ENCODE results near the gene HIGD2B. TPM values are rescaled to one million over a fixed set of nuclear protein-coding genes. Genes with fewer than 3 reads are reported as not detected.
"Not testable (repeated sequence)": the region's sequence is repeated elsewhere in the genome, so short reads cannot be mapped to it uniquely, and the experiment has no call there.

Gene HIGD2B
- total and polyA plus RNA-seq, 2 experiments from 2014 or later = not detected

- not testable (repeated sequence) for H3K9me3 ChIP-seq (ENCODE audit: low read depth); H3K36me3 ChIP-seq; H3K27me3 ChIP-seq; H3K4me1 ChIP-seq (ENCODE audit: low read depth); H3K27ac ChIP-seq
- peak; percentile 83 to 89 for DNase-seq (ENCODE audit: low read depth in 1 of 2, low spot score in 1 of 2)
- peak overlapping the region; percentile 27 for H3K4me3 ChIP-seq
These were observed 49.3 kb downstream of the HIGD2B start for GRCh38 chr15:72636519-72637282.

GRCh38 chr15:72629068-72629570 is 56.9 kb downstream of the HIGD2B start:
- not testable (repeated sequence) for H3K9me3 ChIP-seq (ENCODE audit: low read depth); H3K27me3 ChIP-seq; H3K27ac ChIP-seq; H3K4me3 ChIP-seq; H3K4me1 ChIP-seq (ENCODE audit: low read depth); DNase-seq (ENCODE audit: low read depth in 1 of 2, low spot score in 1 of 2); H3K36me3 ChIP-seq

- DNase-seq (ENCODE audit: low read depth in 1 of 2, low spot score in 1 of 2); H3K4me3 ChIP-seq; H3K4me1 ChIP-seq (ENCODE audit: low read depth); H3K27me3 ChIP-seq; H3K9me3 ChIP-seq (ENCODE audit: low read depth); H3K27ac ChIP-seq; H3K36me3 ChIP-seq: not testable (repeated sequence)
- peak; percentile 15 for TF ChIP-seq CTCF (IDR thresholded peaks at IDR 0.05; ENCODE audit: low read depth, low read length)
These were observed 57.5 kb downstream of the HIGD2B start for GRCh38 chr15:72628249-72629067.

GRCh38 chr15:72626153-72626552 is 59.8 kb downstream of the HIGD2B start:
- H3K36me3 ChIP-seq; DNase-seq (ENCODE audit: low read depth in 1 of 2, low spot score in 1 of 2); H3K27me3 ChIP-seq; H3K27ac ChIP-seq; H3K4me1 ChIP-seq (ENCODE audit: low read depth); H3K9me3 ChIP-seq (ENCODE audit: low read depth); H3K4me3 ChIP-seq: not testable (repeated sequence)

Other genes with a start within 250 kb of the HIGD2B start
- 35.5 and 93.1 TPM in 2 replicates for gene ARIH1, start 211.9 kb downstream of the HIGD2B start, total RNA-seq
- gene ARIH1, start 211.9 kb downstream of the HIGD2B start, polyA plus RNA-seq = 132 and 163 TPM in 2 replicates
- gene GOLGA6B, start 31.5 kb downstream of the HIGD2B start, total RNA-seq = 0.80 TPM in 1 of 2 replicates, not detected in the other
- gene GOLGA6B, start 31.5 kb downstream of the HIGD2B start, polyA plus RNA-seq = 0.32 TPM in 1 of 2 replicates, not detected in the other
- 42.8 and 86.8 TPM in 2 replicates for gene BBS4, start within 50 bp of the HIGD2B start, total RNA-seq
- gene BBS4, start within 50 bp of the HIGD2B start, polyA plus RNA-seq = 37.9 and 50.0 TPM in 2 replicates
- 32.3 and 40.0 TPM in 2 replicates for gene ADPGK, start 97.6 kb upstream of the HIGD2B start, total RNA-seq
- 37.3 and 40.6 TPM in 2 replicates for gene ADPGK, start 97.6 kb upstream of the HIGD2B start, polyA plus RNA-seq

Data from cardiac muscle cell (in vitro differentiated cells and primary cell).